Kidney (tissue), 14 donors: ENCODE results near the gene UBIAD1. TPM values are rescaled to one million over a fixed set of nuclear protein-coding genes. Genes with fewer than 3 reads are reported as not detected.

Experiments
- DNase-seq, 5 donors: peaks; one replicate each; pipeline ENCODE4 v3.0.0-alpha.2; 2013 to 2020
- FAIRE-seq: peaks from 2 replicates; lab custom pipeline; 2012; peaks lifted over from hg19 to GRCh38; lab: Jason Lieb, UNC
- H3K27ac ChIP-seq, 2 donors: one replicate each; pipeline ENCODE4 v1.7.0; 2013; ENCODE audit warnings: low read depth in 2 of 2, low read length in 2 of 2, inconsistent platforms in 1 of 2
- H3K27me3 ChIP-seq: one replicate; pipeline ENCODE4 v1.7.1; 2013; ENCODE audit warnings: low read length, inconsistent platforms; ENCODE audit not compliant: control insufficient read depth, insufficient read depth
- H3K36me3 ChIP-seq, 3 donors: one replicate each; pipeline versions ENCODE4 v1.7.0 to v1.7.1; 2013; ENCODE audit warnings: low read length in 3 of 3, control low read depth in 1 of 3, inconsistent platforms in 1 of 3; ENCODE audit not compliant: insufficient read depth in 3 of 3, control insufficient read depth in 2 of 3
- H3K4me1 ChIP-seq, 3 donors: one replicate each; pipeline versions ENCODE4 v1.7.0 to v1.7.1; 2013; ENCODE audit warnings: low read length in 3 of 3, inconsistent platforms in 1 of 3, low read depth in 1 of 3; ENCODE audit not compliant: control insufficient read depth in 2 of 3, insufficient read depth in 2 of 3
- H3K4me3 ChIP-seq, 3 donors: one replicate each; pipeline versions ENCODE4 v1.7.0 to v1.8.1; 2013; ENCODE audit warnings: low read length in 3 of 3, control low read depth in 1 of 3, inconsistent platforms in 1 of 3
- H3K9ac ChIP-seq, 3 donors: one replicate each; pipeline versions ENCODE4 v1.7.0 to v1.7.1; 2013; ENCODE audit warnings: low read length in 3 of 3, control low read depth in 1 of 3, inconsistent platforms in 1 of 3
- H3K9me3 ChIP-seq, 3 donors: one replicate each; pipeline versions ENCODE4 v1.7.0 to v1.7.1; 2013; ENCODE audit warnings: low read length in 3 of 3, control low read depth in 1 of 3, inconsistent platforms in 1 of 3; ENCODE audit not compliant: control insufficient read depth in 2 of 3, insufficient read depth in 1 of 3
- CTCF ChIP-seq: IDR thresholded peaks from 3 replicates; pipeline ENCODE4 v1.5.1; 2012; ENCODE audit warnings: mild to moderate bottlenecking, moderate library complexity, borderline replicate concordance; ENCODE audit not compliant: insufficient read depth; ENCODE audit errors: extremely low read depth
- intact Hi-C: fragments of 100-400 bp; cut with DNase I; formaldehyde crosslinking; loops from one replicate; pipeline ENCODE4 v1.11.1; 2022
- polyA plus RNA-seq: library from polyadenylated mRNA; stranded (reverse); fragments of 350-450 nt; fragmentation: Illumina TruSeq; extraction: RNeasy Lipid Tissue Mini Kit (QIAGEN cat#74804); gene quantifications from one replicate; pipeline ENCODE4 v1.2.3, GENCODE V29; 2014; ENCODE audit warnings: low read depth, low replicate concordance; ENCODE audit not compliant: insufficient read depth
- total RNA-seq: library from RNA; stranded (reverse); fragmentation: NEBNext Ultra II Directional; extraction: Animal tissue kit (Norgen Biotek cat#: 25700); gene quantifications from one replicate; pipeline ENCODE4 v1.2.1, GENCODE V29; 2021
- donor health status: control.
- donor health status: control.
- donor health status: control.
- donor health status: control.
- donor health status: control.
- donor health status: DM: yes; HTN: yes; CAD: no.
- donor health status: Normal renal cell carcinoma (clear cell type).

The UBIAD1 gene
- total and polyA plus RNA-seq, 2 donors from 2014 or later = 5.6 to 14.0 TPM

DNA sequence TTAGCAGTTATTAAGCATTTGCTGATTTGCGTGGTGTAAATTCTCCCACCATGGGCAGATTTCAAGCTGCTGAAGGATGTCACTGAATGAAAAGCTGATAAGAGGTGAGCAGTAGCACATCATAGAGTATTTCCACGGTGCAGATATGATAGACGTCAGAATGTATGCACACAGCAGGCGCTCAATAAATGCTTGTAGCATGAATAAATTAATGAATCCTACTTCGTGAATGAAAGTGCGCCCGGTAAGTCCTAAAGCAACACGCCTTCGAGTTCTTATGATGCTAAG lies 510 bp upstream of the UBIAD1 start:
- DNase-seq (no peak), FAIRE-seq (no peak)
- Histone ChIP-seq H3K4me3 (peak overlapping the region; percentile 40 to 65 (median 63)), H3K36me3 (no peaks in the 10 kb centered on the region), H3K9me3 (no peaks in the 10 kb centered on the region), H3K27ac (peak overlapping the region in 1 of 2 donors; percentile 39), H3K27me3 (no peaks in the 10 kb centered on the region), H3K4me1 (peaks cover 0 to 5% (median 3%) of the 10 kb centered on the region in 3 donors), H3K9ac (no peak overlapping the region)
- no peak for TF ChIP-seq CTCF
- intact Hi-C loops = no loop called here

DNA sequence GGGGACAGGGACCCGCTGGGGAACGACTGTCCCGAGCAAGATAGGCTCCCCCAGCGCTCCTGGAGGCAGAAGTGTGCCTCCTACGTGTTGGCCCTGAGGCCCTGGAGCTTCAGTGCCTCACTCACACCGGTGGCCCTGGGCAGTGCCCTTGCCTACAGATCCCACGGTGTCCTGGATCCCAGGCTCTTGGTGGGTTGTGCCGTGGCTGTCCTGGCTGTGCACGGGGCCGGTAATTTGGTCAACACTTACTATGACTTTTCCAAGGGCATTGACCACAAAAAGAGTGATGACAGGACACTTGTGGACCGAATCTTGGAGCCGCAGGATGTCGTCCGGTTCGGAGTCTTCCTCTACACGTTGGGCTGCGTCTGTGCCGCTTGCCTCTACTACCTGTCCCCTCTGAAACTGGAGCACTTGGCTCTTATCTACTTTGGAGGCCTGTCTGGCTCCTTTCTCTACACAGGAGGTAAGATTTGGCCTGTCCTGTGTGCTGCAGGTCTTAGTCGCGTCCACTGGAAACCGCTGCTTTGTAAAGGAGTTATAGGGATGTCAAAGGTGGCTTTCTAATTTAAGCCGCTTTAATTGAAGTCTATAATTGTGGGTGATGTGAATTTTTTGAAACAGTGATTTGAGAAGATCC lies 717 bp downstream of the UBIAD1 start:
- DNase-seq = no peak
- FAIRE-seq = no peak
- H3K27me3 ChIP-seq = no peaks in the 10 kb centered on the region
- intact Hi-C loops = no loop called here
- peaks cover 0 to 5% (median 3%) of the 10 kb centered on the region in 3 donors for H3K4me1 ChIP-seq
- no peak for TF ChIP-seq CTCF
- H3K36me3 ChIP-seq = no peaks in the 10 kb centered on the region
- H3K9me3 ChIP-seq = no peaks in the 10 kb centered on the region
- peak overlapping the region; percentile 82 to 88 (median 84) for H3K4me3 ChIP-seq
- peak overlapping the region; percentile 86 to 94 for H3K27ac ChIP-seq
- peak overlapping the region; percentile 4 to 68 (median 62) for H3K9ac ChIP-seq

DNA sequence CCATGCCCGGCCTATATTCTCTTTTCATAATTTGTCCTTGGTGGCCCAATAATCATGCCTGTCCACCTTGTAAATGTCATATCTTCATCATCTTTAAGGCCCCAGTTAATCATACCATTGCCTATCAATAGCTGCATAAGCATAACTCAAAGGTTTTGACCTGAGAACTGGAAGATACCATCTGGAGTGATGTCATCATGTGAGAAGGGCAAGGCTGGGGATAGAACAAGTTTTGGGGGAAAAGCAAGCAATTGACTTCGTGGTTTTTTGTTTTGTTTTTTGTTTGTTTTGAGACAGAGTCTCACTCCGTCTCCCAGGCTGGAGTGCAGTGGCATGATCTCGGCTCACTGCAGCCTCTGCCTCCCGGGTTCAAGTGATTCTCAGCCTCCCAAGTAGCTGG lies 6.2 kb downstream of the UBIAD1 start:
- Histone ChIP-seq H3K9me3 (no peaks in the 10 kb centered on the region), H3K36me3 (peaks cover 0 to 4% (median 2%) of the 10 kb centered on the region in 3 donors), H3K4me1 (peaks cover 0 to 3% (median 0%) of the 10 kb centered on the region in 3 donors), H3K4me3 (no peak overlapping the region), H3K9ac (no peak overlapping the region), H3K27me3 (no peaks in the 10 kb centered on the region), H3K27ac (no peak overlapping the region)
- FAIRE-seq (no peak), DNase-seq (no peak)
- intact Hi-C loops = no loop called here
- TF ChIP-seq CTCF = no peak

DNA sequence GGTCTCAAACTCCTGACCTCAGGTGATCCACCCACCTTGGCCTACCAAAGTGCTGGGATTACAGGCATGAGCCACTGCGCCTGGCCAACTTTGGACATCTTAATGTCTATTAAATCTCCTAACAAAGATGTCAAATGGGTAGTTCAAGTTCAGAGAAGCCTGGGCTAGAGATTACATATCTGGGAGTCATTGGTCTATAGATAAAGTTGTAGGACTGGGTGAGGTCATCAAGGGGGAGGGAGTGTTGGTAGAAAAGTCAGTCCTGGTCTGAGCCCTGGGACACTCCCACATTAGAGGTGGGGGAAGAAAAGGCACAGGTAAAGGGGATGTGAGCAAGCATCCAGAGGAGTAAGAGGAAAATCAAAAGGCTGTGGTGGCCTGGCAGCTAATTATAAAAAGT lies 6.6 kb downstream of the UBIAD1 start:
- H3K4me1 ChIP-seq = peaks cover 0 to 3% (median 0%) of the 10 kb centered on the region in 3 donors
- intact Hi-C loops = no loop called here
- peaks cover 0 to 4% (median 2%) of the 10 kb centered on the region in 3 donors for H3K36me3 ChIP-seq
- no peak overlapping the region for H3K9ac ChIP-seq
- FAIRE-seq (no peak), DNase-seq (no peak)
- no peaks in the 10 kb centered on the region for H3K27me3 ChIP-seq
- H3K27ac ChIP-seq = no peak overlapping the region
- no peak overlapping the region for H3K4me3 ChIP-seq
- H3K9me3 ChIP-seq = no peaks in the 10 kb centered on the region
- no peak for TF ChIP-seq CTCF
